ENCODE data around the gene SLC9A3. TPM values are rescaled to one million over a fixed set of nuclear protein-coding genes. Genes with fewer than 3 reads are reported as not detected.

SLC9A3 gene
- total and polyA plus RNA-seq, 8 donors: 2.7 to 142 (median 14.9) TPM

GRCh38 chr5:479566-480319 is 44.5 kb downstream of the SLC9A3 start:
- Histone ChIP-seq H3K27ac (no peak overlapping the region), H3K9me3 (no peaks in the 10 kb centered on the region), H3K36me3 (no peaks in the 10 kb centered on the region), H3K4me3 (no peak overlapping the region), H3K27me3 (peaks cover 23 to 98% (median 65%) of the 10 kb centered on the region in 3 donors), H3K4me1 (peaks cover 8 to 11% (median 9%) of the 10 kb centered on the region in 4 donors)
- no peak for TF ChIP-seq POLR2A (IDR thresholded peaks at IDR 0.05)
- TF ChIP-seq EP300 (IDR thresholded peaks at IDR 0.05): no peak
- no peak for TF ChIP-seq POLR2AphosphoS5 (IDR thresholded peaks at IDR 0.05)
- TF ChIP-seq, protein P1, sequence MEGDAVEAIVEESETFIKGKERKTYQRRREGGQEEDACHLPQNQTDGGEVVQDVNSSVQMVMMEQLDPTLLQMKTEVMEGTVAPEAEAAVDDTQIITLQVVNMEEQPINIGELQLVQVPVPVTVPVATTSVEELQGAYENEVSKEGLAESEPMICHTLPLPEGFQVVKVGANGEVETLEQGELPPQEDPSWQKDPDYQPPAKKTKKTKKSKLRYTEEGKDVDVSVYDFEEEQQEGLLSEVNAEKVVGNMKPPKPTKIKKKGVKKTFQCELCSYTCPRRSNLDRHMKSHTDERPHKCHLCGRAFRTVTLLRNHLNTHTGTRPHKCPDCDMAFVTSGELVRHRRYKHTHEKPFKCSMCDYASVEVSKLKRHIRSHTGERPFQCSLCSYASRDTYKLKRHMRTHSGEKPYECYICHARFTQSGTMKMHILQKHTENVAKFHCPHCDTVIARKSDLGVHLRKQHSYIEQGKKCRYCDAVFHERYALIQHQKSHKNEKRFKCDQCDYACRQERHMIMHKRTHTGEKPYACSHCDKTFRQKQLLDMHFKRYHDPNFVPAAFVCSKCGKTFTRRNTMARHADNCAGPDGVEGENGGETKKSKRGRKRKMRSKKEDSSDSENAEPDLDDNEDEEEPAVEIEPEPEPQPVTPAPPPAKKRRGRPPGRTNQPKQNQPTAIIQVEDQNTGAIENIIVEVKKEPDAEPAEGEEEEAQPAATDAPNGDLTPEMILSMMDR (IDR thresholded peaks at IDR 0.05): no peak
- DNase-seq: no peak
- 51 to 71% (median 66%) methylated on average over 24 to 34 of the region's 34 CpGs for WGBS, 5 donors
- intact Hi-C loops (cut with DNase I; ENCODE audit: low total_unique reads): no loop called here

DNA sequence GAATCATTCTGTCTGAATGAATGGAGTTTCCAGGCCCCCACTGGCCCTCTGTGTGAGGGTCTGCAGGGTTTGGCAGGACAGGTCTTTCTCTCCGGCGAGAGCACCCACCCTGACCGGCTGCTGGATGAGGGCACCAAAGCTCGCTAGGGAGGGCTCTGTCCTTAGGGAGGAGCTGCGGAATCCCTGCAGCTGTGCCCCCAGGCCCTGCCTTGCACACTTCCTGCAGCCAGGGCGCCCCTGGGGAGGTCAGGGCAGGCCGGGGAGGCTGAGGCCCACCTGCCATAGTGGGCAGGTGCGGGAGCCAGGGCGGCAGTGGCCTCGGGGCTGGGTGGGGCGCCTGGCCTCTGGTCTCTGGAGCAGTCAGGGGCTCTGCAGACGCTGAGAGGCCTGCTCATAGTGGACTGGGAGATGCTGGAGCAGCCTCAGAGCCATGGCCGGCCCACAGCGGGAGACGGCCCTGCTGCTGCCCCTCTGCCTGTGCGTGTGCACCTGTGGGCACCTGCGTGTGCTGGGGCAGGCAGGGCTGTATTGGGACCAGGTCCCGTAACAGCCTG is 45.2 kb downstream of the SLC9A3 start:
- H3K27ac ChIP-seq: no peak overlapping the region
- TF ChIP-seq EP300 (IDR thresholded peaks at IDR 0.05) (no peak), POLR2AphosphoS5 (IDR thresholded peaks at IDR 0.05) (no peak), POLR2A (IDR thresholded peaks at IDR 0.05) (no peak)
- TF ChIP-seq, protein P1 (IDR thresholded peaks at IDR 0.05): no peak
- intact Hi-C loops (cut with DNase I; ENCODE audit: low total_unique reads): no loop called here
- H3K4me3 ChIP-seq: no peak overlapping the region
- no peak for DNase-seq
- peaks cover 10 to 17% (median 14%) of the 10 kb centered on the region in 4 donors for H3K4me1 ChIP-seq
- peaks cover 24 to 96% (median 66%) of the 10 kb centered on the region in 3 donors for H3K27me3 ChIP-seq
- H3K36me3 ChIP-seq: no peaks in the 10 kb centered on the region
- WGBS, 5 donors: 73 to 100% (median 74%) methylated on average over 1 to 18 of the region's 18 CpGs
- no peaks in the 10 kb centered on the region for H3K9me3 ChIP-seq

DNA sequence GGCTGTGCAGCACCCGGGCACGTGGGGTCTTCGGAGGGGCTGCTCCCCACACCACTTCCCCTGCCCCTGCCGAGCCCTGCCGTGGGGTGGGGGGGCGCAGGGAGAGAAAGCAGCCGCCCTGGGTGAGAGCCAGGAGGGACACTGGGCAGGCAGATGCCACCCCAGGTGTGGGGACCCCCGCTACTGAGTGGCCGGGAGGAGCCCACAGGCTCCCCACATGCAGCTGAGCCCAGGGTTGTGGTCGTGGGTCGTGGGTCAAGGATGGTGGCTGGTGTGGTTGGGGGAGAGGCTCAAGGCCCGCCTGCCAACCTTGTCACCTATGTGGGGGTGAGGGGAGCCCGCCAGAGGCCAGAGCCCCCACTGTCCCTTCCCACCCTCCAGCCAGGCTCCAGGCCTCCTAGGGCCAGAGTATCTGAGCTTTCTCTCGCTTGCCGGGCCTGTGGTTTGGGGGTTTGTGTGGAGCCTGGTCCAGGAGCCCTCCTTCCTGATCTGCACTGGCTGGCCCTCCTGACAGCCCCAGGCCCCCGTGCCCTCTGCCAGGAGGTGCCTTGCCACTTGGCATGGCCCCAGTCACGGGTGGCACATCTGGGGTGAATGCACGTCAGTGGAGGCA is 45.8 kb downstream of the SLC9A3 start:
- WGBS, 5 donors: 54 to 68% (median 64%) methylated on average over 3 to 17 of the region's 18 CpGs
- no peak for TF ChIP-seq POLR2AphosphoS5 (IDR thresholded peaks at IDR 0.05)
- TF ChIP-seq, protein P1 (IDR thresholded peaks at IDR 0.05): no peak
- no peak for TF ChIP-seq EP300 (IDR thresholded peaks at IDR 0.05)
- TF ChIP-seq POLR2A (IDR thresholded peaks at IDR 0.05): no peak
- Histone ChIP-seq H3K27ac (no peak overlapping the region), H3K4me3 (no peak overlapping the region), H3K4me1 (peaks cover 10 to 23% (median 20%) of the 10 kb centered on the region in 4 donors), H3K36me3 (no peaks in the 10 kb centered on the region), H3K27me3 (peaks cover 24 to 96% (median 63%) of the 10 kb centered on the region in 3 donors), H3K9me3 (no peaks in the 10 kb centered on the region)
- no peak for DNase-seq
- intact Hi-C loops (cut with DNase I; ENCODE audit: low total_unique reads): no loop called here

GRCh38 chr5:477871-478270 is 46.4 kb downstream of the SLC9A3 start:
- Histone ChIP-seq H3K9me3 (no peaks in the 10 kb centered on the region), H3K27ac (no peak overlapping the region), H3K4me1 (peaks cover 10 to 24% (median 22%) of the 10 kb centered on the region in 4 donors), H3K27me3 (peaks cover 24 to 91% (median 57%) of the 10 kb centered on the region in 3 donors), H3K36me3 (no peaks in the 10 kb centered on the region), H3K4me3 (no peak overlapping the region)
- TF ChIP-seq, protein P1 (IDR thresholded peaks at IDR 0.05): no peak
- TF ChIP-seq POLR2AphosphoS5 (IDR thresholded peaks at IDR 0.05) (no peak), EP300 (IDR thresholded peaks at IDR 0.05) (no peak), POLR2A (IDR thresholded peaks at IDR 0.05) (no peak)
- no peak for DNase-seq
- 81 to 86% (median 83%) methylated on average over 10 to 13 of the region's 13 CpGs for WGBS, 5 donors
- intact Hi-C loops (cut with DNase I; ENCODE audit: low total_unique reads): no loop called here
